Activated CD4-positive, alpha-beta T cell treated with anti-CD3 and anti-CD28 coated beads, Interleukin-2, amount 50 U/mL, for 48 hours (primary cell): Measurements from ENCODE around the gene DDX39B.
"Not testable (repeated sequence)": the region's sequence is repeated elsewhere in the genome, so short reads cannot be mapped to it uniquely, and the experiment has no call there.

Experiments
- DNase-seq, 2 experiments: peaks; one replicate each; pipeline ENCODE4 v3.0.0-alpha.2; 2020

DDX39B gene

GRCh38 chr6:31525932-31526591, 15.7 kb downstream of the DDX39B start:
- no peak for DNase-seq

GRCh38 chr6:31525553-31525931, 16.3 kb downstream of the DDX39B start:
- DNase-seq: no peak

GRCh38 chr6:31521835-31522234, 20.0 kb downstream of the DDX39B start:
- DNase-seq: no peak

- no peak for DNase-seq
Observed at GRCh38 chr6:31513456-31514165, 28.2 kb downstream of the DDX39B start.

- no peak for DNase-seq
Observed at GRCh38 chr6:31510007-31510406, 31.8 kb downstream of the DDX39B start.

- DNase-seq: not testable (repeated sequence)
Observed at GRCh38 chr6:31509036-31509435, 32.8 kb downstream of the DDX39B start.

GRCh38 chr6:31502586-31502985, 39.2 kb downstream of the DDX39B start:
- no peak for DNase-seq

GRCh38 chr6:31499648-31500047, 42.2 kb downstream of the DDX39B start:
- DNase-seq: not testable (repeated sequence)

GRCh38 chr6:31498748-31499147, 43.1 kb downstream of the DDX39B start:
- no peak for DNase-seq

- DNase-seq: peak; percentile 89 to 93
Observed at GRCh38 chr6:31497531-31498476, 44.0 kb downstream of the DDX39B start, which contains the start of gene MICB. TSS of gene MICB (plus strand) at chr6:31498145. CDS start at chr6:31498194, 49 bp downstream.

- DNase-seq: not testable (repeated sequence)
Observed at GRCh38 chr6:31496826-31497225, 45.0 kb downstream of the DDX39B start.

- no peak for DNase-seq
Observed at GRCh38 chr6:31495580-31495979, 46.2 kb downstream of the DDX39B start.

GRCh38 chr6:31493875-31494694, 47.7 kb downstream of the DDX39B start:
- peak; percentile 89 to 90 for DNase-seq

- DNase-seq: not testable (repeated sequence)
Observed at GRCh38 chr6:31493550-31493874, 48.3 kb downstream of the DDX39B start.

- DNase-seq: no peak
Observed at GRCh38 chr6:31490115-31490873, 51.5 kb downstream of the DDX39B start.

GRCh38 chr6:31489086-31489485, 52.7 kb downstream of the DDX39B start:
- DNase-seq: no peak

GRCh38 chr6:31487674-31488073, 54.1 kb downstream of the DDX39B start:
- not testable (repeated sequence) for DNase-seq

- not testable (repeated sequence) for DNase-seq
Observed at GRCh38 chr6:31486065-31486837, 55.6 kb downstream of the DDX39B start.

GRCh38 chr6:31485055-31485454, 56.7 kb downstream of the DDX39B start:
- no peak for DNase-seq

GRCh38 chr6:31483392-31483791, 58.4 kb downstream of the DDX39B start:
- no peak for DNase-seq

GRCh38 chr6:31480574-31480973, 61.2 kb downstream of the DDX39B start:
- no peak for DNase-seq
